Lower leg skin (tissue), 4 donors: ENCODE results near the gene POU2AF1. TPM values are rescaled to one million over a fixed set of nuclear protein-coding genes. Genes with fewer than 3 reads are reported as not detected.

Source experiments
- DNase-seq, 2 donors: peaks; one replicate each; pipeline ENCODE4 v3.0.0-alpha.2; 2019; ENCODE audit warnings: low spot score in 2 of 2
- H3K4me3 ChIP-seq: fragments of 200-600 bp; sonication (generic); 2 replicates; pipeline ENCODE4 v1.5.1; 2017; ENCODE audit warnings: mild to moderate bottlenecking, low read depth; ENCODE audit not compliant: poor library complexity, severe bottlenecking
- POLR2A ChIP-seq, 2 donors: fragments of 450-650 bp; IDR thresholded peaks; one replicate each; pipeline ENCODE4 v1.6.1; 2016 to 2017; ENCODE audit warnings: antibody characterized with exemption in 2 of 2, mild to moderate bottlenecking in 1 of 2, moderate library complexity in 1 of 2
- WGBS, 2 donors: methylation state at CpG; one replicate each; pipeline ENCODE4 v1.1.5; 2018; 5-methylcytosine and 5-hydroxymethylcytosine counted together
- intact Hi-C: fragments of 100-400 bp; cut with DNase I; formaldehyde crosslinking; loops from one replicate; pipeline ENCODE4 v1.15.0; 2023; ENCODE audit warnings: low total_unique reads
- total RNA-seq, 4 donors: library from RNA; depleted of rRNA; stranded (reverse); fragments of >200 nt; gene quantifications; one replicate each; pipeline ENCODE4 v1.1.0, GENCODE V29; 2016
- TF ChIP-seq, protein P1 (sequence below), 3 donors: fragments of 450-650 bp; IDR thresholded peaks; one replicate each; pipeline ENCODE4 v1.5.1; 2016; ENCODE audit warnings: antibody characterized with exemption in 3 of 3, mild to moderate bottlenecking in 3 of 3, moderate library complexity in 2 of 3

Gene POU2AF1
- total RNA-seq, 4 donors from 2014 or later = 0.13 TPM; not detected in 3

DNA sequence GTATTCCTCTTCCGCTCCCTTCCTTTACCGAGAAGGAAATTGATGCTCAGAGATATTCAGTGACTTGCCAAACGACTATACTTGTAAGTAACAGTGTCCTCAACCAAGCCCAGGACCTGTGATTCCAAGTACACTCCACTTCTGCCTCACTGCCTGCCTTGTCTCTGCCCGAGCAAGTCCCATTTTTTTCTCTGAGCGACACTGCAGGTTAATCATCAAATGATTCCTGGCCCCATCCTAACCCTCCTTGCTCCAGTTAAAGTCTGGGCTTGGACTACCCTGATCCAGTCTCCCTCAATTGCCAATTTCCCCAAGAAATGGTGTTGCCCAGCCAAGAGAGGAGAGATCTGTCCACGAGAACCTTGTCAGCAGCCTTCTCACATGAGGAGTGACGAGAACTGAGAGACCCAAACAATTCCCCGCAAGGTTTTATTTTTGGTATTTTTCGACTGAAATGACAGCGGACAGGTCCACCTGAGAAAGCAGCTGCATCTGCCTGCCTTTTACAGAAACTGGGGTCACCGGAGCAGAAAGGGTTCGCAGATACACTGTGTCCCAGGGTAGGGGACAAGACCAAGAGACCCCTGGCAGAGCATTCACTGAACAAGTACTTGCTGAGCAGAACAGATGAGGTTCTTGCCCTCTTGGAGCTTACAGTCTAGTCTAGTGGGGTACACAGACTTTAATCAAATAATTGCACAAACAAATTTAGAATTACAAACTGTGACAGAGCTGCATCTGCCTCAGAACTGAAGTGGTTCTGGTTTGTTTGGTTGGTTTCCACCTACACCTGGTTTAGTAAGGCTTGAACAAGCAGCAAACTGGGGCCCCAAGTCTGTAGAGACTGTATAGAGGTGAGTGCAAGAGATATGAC lies 11.4 kb downstream of the POU2AF1 start:
- WGBS, 2 donors = 82 to 93% methylated on average over 12 of the region's 12 CpGs
- intact Hi-C loops = no loop called here
- H3K4me3 ChIP-seq = no peak overlapping the region
- TF ChIP-seq, protein P1, sequence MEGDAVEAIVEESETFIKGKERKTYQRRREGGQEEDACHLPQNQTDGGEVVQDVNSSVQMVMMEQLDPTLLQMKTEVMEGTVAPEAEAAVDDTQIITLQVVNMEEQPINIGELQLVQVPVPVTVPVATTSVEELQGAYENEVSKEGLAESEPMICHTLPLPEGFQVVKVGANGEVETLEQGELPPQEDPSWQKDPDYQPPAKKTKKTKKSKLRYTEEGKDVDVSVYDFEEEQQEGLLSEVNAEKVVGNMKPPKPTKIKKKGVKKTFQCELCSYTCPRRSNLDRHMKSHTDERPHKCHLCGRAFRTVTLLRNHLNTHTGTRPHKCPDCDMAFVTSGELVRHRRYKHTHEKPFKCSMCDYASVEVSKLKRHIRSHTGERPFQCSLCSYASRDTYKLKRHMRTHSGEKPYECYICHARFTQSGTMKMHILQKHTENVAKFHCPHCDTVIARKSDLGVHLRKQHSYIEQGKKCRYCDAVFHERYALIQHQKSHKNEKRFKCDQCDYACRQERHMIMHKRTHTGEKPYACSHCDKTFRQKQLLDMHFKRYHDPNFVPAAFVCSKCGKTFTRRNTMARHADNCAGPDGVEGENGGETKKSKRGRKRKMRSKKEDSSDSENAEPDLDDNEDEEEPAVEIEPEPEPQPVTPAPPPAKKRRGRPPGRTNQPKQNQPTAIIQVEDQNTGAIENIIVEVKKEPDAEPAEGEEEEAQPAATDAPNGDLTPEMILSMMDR (IDR thresholded peaks at IDR 0.05) = no peak
- TF ChIP-seq POLR2A (IDR thresholded peaks at IDR 0.05) = no peak
- no peak for DNase-seq

DNA sequence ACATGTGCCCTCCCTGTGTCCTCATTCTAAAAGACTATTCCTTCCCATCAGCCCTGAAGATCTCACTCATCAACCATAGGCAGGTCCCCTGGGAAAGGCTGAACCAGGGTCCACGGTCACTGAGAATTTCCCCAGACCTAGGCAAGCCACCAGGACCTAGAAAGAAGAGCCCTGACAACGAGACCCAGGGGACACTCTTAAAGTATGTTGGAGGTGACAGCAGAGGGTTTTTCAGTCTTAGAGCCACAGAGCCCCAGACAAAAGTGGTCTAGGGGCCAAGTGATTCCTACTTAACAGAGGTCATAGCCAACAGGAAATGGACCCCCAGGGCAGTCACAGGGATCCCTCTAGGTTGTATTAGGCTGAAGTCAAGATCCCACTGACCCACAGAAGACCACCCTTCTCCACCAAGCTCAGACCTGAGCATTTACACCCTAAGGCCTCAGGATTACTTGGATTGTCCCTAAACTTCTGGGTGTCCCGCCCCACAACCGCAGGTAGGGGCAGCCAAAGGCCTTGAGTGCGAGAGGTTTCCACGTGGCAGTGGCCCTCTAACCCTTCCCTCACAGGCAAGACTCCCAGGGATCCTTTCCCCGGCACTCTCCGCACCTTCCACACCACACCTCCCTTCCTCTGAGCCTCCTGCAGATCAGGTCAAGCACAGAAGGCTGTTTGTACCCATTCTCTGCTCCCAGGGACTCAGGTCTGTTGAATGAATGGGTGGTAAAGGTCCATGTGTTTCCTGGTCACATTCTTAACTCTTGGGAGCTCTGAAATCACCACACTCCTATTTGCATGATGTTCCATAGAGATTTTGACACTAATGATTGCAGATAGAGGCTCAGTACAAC lies 12.3 kb downstream of the POU2AF1 start:
- H3K4me3 ChIP-seq = no peak overlapping the region
- DNase-seq = no peak
- WGBS, 2 donors = 88 to 91% methylated on average over 8 of the region's 8 CpGs
- intact Hi-C loops = no loop called here
- TF ChIP-seq, protein P1 (IDR thresholded peaks at IDR 0.05) = no peak
- TF ChIP-seq POLR2A (IDR thresholded peaks at IDR 0.05) = no peak

DNA sequence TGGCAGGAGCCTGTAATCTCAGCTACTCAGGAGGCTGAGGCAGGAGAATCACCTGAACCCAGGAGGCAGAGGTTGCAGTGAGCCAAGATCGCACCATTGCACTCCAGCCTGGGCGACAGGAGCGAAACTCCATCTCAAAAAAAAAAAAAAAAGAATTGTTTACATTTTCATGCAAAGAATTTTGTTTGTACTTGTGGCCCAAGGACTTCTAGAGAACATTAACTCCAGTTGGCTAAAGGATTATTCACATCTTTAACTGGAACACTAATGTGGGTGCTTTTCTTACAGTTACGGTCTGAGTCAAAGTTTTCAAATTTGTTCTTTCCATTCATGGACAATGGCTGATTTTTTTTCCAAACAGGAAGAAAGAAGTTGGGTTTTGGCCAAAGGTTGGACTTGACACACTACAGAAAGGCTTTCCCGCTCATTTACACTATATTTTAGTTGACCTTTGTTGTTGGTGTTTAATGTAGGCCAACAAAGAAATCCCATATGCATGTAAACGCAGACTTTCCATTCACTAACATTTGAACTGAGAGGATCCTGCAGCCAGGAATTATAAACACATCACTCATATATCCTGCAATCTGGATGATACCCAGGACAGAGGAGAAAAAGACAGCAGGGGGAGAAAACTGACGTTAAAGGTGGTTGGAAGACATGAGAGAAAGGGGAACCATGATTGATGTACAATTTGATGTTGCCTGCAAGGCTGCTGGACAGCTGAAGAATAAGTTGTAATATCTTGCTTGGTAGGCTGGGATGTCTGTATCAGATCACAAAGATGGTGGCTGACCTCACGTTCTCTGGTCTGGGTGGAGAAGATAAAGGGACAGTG lies 13.1 kb downstream of the POU2AF1 start:
- H3K4me3 ChIP-seq = no peak overlapping the region
- intact Hi-C loops = no loop called here
- TF ChIP-seq, protein P1 (IDR thresholded peaks at IDR 0.05) = no peak
- no peak for TF ChIP-seq POLR2A (IDR thresholded peaks at IDR 0.05)
- no peak for DNase-seq
- WGBS, 2 donors = 85 to 88% methylated on average over 8 of the region's 8 CpGs

DNA sequence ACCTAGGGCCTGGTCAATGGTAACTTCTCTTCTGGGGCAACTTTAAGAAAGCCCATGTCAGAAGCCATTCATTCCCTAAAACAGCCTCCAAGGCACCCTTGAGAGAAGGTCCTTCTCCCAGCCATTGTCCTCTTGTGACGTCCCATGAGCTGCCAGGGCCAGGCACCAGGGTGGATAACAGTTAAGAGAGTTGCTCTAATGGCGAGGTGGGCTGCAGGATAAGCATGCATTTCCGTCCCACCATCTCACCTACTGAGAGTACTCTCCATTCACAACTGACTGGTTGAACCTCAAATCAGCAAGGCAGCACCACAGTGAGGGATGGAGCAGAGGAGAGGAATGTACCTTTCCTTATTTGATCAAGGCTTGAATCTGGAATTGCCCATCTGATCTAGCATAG lies 14.6 kb downstream of the POU2AF1 start:
- TF ChIP-seq, protein P1 (IDR thresholded peaks at IDR 0.05) = no peak
- TF ChIP-seq POLR2A (IDR thresholded peaks at IDR 0.05) = no peak
- intact Hi-C loops = no loop called here
- DNase-seq = no peak
- WGBS, 2 donors = 90 to 93% methylated on average over 3 of the region's 3 CpGs
- H3K4me3 ChIP-seq = no peak overlapping the region

DNA sequence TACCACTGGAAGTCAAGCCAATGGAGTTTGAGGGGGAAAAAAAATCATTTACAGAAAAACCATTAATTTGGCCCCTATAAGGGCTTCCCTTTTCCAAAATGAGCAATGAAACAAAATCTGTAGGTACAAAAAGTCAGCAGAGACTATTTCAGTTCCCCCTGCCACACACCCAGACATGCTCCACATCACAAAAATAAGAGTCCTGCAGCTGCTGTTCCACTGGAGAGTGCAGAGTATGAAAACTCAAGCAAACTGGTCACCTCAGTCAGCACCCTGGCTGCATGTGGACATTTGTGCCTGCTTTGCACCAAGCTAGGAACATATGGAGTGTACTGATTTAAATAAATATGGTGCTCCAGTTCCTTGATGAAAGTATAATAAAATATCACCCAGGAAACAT lies 15.1 kb downstream of the POU2AF1 start:
- TF ChIP-seq, protein P1 (IDR thresholded peaks at IDR 0.05) = no peak
- no peak for TF ChIP-seq POLR2A (IDR thresholded peaks at IDR 0.05)
- intact Hi-C loops = no loop called here
- DNase-seq = no peak
- no peak overlapping the region for H3K4me3 ChIP-seq
